Measurements from ENCODE around the gene ZMIZ1.

DNA sequence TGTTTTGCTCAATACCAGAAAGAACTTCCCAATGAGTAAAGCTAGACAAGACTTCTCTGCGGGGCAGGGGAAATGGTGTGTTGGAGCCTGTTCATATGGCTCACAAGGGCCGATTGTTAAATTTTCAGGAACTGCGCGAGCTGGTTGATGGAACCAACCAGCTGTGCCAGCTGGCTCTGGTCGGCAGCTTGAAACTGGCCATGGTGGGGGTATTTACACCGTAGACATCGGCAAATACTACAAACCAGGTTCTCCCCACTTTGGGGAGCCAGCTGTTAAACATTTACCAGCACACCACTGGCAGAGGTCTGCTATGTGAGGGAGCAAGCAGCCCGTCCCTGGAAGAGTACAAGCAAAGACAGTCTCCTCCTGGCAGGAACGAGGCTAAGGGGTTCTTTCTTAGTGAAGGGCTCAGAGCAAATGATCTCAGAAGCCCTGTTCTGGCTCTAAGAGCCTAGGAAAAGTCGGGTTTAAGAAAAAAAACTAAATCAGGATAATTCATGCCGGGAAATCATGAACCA lies 8.8 kb upstream of the ZMIZ1 start:
- TF ChIP-seq POLR2AphosphoS5 (IDR thresholded peaks at IDR 0.05; ENCODE audit: low read depth, low read length), result no peak
- TF ChIP-seq, protein P1, sequence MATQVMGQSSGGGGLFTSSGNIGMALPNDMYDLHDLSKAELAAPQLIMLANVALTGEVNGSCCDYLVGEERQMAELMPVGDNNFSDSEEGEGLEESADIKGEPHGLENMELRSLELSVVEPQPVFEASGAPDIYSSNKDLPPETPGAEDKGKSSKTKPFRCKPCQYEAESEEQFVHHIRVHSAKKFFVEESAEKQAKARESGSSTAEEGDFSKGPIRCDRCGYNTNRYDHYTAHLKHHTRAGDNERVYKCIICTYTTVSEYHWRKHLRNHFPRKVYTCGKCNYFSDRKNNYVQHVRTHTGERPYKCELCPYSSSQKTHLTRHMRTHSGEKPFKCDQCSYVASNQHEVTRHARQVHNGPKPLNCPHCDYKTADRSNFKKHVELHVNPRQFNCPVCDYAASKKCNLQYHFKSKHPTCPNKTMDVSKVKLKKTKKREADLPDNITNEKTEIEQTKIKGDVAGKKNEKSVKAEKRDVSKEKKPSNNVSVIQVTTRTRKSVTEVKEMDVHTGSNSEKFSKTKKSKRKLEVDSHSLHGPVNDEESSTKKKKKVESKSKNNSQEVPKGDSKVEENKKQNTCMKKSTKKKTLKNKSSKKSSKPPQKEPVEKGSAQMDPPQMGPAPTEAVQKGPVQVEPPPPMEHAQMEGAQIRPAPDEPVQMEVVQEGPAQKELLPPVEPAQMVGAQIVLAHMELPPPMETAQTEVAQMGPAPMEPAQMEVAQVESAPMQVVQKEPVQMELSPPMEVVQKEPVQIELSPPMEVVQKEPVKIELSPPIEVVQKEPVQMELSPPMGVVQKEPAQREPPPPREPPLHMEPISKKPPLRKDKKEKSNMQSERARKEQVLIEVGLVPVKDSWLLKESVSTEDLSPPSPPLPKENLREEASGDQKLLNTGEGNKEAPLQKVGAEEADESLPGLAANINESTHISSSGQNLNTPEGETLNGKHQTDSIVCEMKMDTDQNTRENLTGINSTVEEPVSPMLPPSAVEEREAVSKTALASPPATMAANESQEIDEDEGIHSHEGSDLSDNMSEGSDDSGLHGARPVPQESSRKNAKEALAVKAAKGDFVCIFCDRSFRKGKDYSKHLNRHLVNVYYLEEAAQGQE (IDR thresholded peaks at IDR 0.05; ENCODE audit: insufficient read depth in 1 of 2, low read depth in 2 of 2, low read length in 2 of 2), result no peak
- TF ChIP-seq SIN3A (IDR thresholded peaks at IDR 0.05; ENCODE audit: borderline replicate concordance, insufficient read depth, low read length), result no peak
- TF ChIP-seq TAF1 (IDR thresholded peaks at IDR 0.05; ENCODE audit: borderline replicate concordance, insufficient read depth, low read length), result no peak
- no peak for TF ChIP-seq FOXP2 (optimal IDR thresholded peaks at IDR 0.05; ENCODE audit: borderline replicate concordance, extremely low read depth, extremely low read length, insufficient read depth)
